GM18907 (cell line): ENCODE data around the gene DPYSL4.
A peak's percentile ranks its signal among the peaks of the same experiment; 100 is the strongest.
"Not testable (repeated sequence)": the region's sequence is repeated elsewhere in the genome, so short reads cannot be mapped to it uniquely, and the experiment has no call there.

Experiments
- ATAC-seq: cut with Tn5 transposase; IDR thresholded peaks from one replicate; pipeline ENCODE4 v1.9.1; 2021; ENCODE audit warnings: mild to moderate bottlenecking, moderate library complexity; ENCODE audit not compliant: unreplicated experiment

DPYSL4 gene

DNA sequence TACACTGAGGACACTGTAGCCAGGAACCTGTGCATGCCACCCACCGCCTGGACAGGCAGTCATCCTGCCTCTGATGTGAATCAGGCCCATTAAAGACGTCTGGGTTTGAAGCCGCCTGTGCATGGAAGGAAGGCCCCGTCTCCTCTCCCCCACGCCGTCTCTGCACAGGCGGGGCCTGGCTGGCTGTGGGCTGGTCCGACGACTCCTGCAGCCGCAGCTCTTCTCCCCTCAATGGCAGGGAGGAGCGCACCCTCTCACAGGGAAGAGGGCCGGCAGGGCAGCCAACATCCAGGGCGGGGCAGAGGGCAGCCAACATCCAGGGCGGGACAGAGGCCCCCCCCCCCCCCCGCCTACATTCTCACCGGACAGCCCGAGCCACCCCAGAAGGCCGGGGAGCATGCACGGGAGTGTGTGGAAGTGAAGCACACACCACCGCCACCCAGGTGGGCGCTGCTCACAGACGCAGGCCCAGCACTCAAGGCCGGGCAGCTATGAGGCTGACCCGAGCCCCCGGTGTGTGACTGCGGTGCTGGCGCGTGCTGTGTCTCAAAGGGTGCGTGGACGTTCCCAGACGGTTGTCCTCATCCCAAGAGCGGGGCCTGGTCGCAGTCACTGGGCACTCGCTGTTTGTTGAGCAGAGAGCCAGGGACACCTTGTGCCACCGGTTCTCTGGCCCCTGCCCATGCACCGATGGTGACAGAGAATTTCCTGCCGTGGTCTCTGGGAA lies 19.1 kb downstream of the DPYSL4 start:
- no peak for ATAC-seq

DNA sequence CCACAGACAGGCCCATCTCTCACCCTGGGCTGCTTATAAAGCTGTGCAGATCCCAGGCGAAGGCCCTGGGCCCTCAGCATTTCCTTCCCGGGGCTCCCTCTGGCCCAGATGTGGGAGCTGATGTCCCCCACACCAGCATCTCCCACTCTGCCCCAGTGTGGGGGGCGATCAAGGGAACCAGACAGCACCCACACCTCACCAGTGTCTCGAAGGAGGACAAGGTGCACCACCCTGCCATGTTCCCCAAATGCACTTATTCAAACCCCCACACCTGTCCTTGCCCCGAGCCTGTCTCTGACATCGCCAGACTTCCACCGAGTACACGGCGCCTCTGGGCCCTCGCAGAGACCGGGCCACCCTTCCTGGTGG lies 19.6 kb downstream of the DPYSL4 start:
- ATAC-seq = no peak

DNA sequence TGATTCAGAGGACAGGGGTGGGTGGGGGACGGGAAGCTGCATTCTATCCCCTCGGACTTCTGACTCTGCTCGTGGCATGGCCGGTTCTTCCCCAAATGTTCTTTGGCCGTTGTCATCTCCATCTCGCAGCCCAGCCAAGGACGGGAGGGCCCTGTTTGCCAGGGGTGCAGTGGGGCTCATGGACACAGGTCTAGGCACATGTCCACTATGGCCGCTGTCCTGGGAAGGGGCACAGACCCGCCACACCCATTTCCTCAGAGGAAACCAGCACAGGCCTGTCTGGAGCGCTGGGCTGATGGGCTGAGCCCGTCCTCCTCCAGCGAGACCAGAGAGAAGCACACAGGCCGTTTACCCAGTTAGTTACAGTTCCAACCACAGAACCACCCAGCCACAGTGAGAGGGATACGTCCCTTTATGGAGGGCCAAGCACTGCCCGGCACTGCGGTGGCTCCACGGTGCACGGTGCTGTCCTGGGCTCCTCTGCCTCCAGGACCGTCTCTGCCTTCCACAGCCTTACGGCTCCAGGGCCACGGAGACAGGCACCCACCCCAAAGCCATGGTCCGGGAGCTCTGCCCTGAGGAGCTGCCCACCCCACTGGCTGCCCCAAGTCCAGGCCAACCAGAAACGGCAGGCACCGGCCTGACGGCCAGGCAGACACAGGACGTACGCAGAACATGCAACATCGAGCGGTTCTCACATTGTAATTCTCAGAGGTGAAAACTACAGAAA lies 20.2 kb downstream of the DPYSL4 start:
- no peak for ATAC-seq

DNA sequence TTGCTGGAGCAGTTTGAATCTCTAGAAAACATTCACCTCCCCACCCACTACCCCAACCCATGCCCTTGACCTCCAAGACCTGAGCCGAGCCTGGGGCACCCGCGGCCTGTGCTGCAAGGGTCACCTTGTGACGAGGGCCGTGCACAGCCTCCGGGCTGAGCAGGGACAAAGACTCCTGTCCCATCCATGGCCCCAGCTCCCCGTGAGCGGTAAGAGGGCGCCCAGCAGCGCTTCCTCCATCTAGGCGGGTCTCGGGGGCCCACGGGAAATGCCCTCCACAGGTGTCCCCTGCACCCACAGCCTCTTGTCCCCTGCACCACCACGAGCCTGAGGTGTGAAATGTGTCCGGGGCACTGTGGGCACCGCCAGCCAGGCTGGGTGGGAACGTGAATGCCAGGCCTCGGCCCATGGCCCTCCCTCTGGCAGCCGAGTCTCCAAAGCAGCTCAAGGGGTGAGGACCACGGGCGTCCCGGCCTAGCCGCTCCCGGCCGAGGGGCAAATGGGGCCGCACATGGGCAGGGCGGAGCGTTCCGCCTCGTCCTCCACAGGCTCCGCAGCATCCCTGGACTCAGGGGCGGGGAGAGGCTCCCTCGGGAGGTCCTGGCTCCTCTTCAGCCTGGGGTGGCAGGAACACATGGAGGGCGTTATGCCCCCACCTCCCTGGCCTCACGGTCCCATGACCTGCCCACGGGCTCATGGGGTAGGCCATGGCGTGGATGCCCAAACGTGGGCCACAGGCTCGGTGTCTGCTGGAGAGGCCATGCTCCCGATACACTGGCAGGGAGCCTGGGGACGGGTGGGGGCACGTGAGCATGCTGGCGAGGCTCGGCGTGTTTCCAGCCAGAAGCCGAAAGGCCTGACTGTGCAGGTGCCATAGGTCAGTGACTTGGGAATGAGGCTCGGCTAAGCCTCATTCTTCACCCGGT lies 21.1 kb downstream of the DPYSL4 start:
- no peak for ATAC-seq

DNA sequence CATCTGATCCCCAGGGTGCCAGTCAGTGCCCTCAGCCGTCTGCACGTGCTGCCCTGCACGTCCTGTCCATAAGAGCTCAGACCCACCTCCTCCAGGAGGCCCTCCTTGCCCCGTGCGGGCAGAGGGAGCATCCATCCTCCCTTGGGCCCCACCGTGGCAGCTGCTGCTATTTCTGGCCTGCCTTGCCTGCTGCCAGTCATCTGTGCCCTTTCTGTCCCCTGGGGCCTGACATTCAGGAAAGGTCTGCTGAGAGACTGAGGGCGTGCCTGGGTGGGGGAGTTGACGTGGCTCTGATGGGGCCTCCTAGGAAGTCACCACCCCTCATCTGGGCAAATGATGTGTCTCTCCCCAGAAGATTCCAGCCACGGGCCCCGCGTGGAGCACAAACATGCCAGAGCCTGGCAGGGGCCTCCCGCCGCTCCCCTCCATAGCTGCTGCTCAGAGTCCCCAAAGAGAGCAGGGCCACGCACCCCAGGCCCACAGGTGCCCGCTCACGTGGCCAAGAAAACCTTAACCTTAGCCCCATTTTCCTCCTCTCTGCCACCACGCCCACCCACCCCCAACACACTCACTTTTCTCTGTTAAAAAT lies 21.8 kb downstream of the DPYSL4 start:
- ATAC-seq = no peak

DNA sequence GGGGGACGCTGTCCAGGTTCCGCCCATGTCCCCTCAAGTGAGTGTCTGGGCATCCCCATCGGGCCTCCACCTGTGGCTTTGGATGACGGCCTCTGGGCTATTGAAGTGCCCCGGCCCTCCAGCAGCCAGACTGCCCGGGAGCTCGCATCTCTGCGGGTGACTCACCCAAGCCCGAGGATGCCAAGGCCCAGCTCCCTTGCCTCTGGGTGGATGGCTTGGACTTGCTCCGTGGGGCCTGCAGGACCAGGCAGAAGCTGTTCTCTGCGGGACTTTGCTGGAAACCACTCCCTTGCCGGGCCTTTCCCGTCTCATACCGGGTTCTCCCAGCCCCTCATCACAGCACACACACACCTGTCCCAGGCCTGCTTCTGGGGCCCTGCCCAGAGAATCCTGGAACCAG lies 22.4 kb downstream of the DPYSL4 start:
- ATAC-seq = no peak

DNA sequence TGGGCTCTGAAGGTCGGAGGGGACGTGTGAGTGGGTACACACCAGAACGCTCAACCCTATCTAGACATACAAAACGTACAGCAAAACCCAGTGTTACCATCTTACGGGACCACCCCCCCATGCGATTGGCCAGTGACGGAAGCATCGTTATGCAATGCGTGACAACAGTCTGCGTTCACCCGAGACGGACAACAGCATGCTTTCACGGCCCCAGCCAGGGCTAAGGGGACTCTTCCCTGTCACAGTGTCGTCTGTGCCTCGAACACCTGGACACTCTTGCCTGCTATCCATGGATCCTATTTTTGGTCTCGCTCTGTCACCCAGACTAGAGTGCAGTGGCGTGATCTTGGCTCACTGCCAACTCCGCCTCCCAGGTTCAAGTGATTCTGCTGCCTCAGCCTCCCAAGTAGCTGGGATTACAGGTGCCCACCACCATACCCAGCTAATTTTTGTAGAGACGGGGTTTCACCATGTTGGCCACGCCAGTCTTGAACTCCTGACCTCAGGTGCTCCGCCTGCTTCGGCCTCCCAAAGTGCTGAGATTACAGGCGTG lies 23.3 kb downstream of the DPYSL4 start:
- ATAC-seq = no peak

DNA sequence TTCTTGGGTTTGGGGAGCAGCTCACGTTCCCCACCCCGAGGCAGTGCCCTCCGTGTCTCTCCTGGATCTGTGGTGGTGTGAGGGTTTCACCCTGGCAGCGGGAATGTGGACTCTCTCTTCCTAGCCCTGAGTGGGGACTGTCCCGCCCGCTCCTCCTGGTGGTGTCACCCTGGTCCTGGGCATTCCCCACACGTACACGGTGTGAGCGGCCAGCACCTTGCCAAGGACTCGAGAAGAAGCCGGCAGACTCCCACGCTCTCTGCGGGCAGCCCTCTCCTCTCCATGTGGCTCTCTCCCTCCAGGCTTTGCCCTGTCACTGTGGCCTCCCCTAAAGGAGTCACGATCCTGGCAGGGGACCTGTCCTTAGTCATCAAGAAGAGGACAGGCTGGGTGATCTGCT lies 24.0 kb downstream of the DPYSL4 start:
- ATAC-seq = no peak

DNA sequence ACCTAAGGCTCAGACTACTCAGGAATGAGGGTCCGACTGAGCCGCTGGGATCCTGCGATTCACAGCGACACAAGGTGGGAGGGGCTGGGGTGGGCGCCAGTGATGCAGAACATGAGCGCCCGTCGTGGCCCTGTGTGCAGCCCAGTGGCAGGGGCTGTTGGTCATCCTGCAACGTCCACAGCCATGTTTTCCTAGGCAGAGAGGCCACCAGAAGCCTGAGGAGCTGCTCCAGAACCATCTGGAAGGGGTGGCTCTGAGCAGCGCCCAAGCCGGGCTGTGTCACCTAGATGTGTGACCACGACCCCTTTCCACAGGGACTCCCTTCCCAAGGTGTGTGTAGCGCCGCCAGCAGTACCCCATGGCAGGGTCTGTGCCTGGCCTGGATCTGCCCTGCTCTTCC lies 24.5 kb downstream of the DPYSL4 start:
- ATAC-seq = no peak

DNA sequence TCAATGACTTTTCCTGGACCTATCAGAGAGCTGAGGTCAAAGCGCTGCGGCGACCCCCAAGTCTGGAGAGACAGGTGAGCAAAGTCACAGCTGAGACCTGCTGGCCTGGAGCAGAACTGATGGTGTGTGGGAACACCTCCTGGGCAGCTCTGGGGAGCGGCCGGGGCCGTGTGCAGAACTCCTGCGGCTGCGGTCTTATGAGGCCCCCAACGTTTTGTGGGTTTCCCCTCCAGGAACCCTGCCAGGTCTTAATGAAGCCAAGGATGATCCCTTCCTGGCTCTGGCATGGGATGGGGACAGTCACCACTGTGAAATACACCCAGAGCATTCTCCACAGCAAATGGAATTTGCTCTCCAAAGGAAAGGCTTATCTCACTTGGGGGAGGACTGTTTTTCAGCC lies 26.1 kb downstream of the DPYSL4 start:
- ATAC-seq = no peak

DNA sequence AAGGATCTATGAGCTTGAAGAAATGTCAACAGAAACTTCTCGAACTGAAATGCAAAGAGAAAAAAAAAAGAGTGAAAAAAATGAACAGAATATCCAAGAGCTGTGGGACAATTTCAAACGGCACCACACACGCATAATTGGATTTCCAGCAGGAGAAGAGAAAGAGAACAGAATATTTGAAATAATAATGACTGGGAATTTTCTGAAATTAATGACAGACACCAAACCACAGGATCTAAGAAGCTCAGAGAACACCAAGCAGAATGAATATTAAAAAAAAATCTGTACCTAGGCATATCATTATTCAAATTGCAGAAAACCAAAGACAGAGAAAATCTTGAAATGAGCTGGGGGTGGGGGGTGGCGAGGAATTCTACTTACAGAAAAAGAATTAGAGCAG lies 27.2 kb downstream of the DPYSL4 start:
- ATAC-seq = no peak

DNA sequence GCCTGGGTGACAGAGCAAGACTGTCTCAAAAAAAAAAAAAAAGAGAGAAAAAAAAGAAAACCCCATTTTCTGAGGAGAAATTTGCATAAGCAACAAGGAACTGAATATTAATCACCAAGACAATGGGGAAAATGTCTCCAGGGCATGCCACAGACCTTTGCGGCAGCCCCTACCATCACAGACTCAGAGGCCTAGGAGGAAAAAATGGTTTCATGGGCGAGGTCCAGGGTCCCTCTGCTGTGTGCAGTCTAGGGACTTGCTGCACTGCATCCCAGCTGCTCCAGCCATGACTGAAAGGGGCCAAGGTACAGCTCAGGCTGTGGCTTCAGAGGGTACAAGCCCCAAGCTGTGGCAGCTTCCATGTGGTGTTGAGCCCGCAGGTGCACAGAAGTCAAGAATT lies 29.7 kb downstream of the DPYSL4 start:
- not testable (repeated sequence) for ATAC-seq

DNA sequence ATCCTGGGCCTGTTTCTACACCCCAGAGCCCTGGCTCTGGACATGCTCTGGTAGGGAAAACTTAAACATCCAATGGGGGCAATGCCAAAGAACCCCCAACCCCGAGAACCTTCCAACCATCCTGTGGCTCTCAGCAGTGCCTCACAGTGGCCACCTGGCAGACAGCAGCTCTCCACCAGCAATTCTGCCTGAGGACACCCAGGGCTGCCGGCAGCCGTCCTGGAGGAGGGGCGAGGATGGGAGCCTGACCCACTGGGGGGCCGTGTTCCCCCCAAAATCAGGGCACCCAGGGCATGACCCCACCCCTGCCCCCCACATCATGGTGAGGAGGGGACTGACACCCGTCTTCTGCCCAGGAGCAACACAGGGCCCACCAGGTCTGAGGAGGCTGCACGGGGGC lies 32.7 kb downstream of the DPYSL4 start:
- no peak for ATAC-seq

DNA sequence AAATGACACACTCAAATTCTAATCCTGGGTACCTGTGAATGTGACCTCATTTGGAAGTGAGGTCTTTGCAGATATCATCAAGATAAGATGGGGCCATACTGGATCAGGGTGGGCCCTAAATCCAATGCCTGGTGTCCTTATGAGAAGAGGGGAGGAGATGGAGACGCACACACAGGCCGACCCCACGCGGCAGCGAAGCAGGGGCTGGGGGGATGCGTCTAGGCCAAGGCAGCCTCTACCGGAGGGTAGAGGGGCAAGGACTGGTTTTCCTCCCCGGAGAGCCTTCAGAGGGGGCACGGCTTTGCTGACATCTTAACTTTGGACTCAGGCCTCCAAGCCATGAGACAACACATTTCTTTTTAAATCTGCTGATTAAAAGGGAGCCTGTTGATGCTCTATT lies 33.3 kb downstream of the DPYSL4 start:
- ATAC-seq = no peak

DNA sequence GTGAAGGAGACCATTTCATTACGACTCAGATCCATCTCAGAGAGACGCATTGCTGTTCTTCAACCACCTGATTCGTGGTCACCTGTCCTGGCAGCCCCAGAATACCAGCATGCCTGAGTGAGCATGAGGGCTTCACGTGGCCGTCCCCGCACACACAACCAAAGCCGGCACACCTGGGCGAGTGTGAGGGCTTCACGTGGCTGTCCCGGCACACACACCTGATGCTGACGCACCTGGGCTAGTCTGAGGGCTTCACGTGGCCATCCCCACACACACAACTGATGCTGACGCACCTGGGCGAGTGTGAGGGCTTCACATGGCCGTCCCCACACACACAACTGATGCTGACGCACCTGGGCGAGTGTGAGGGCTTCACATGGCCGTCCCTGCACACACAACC lies 34.2 kb downstream of the DPYSL4 start:
- ATAC-seq = not testable (repeated sequence)

DNA sequence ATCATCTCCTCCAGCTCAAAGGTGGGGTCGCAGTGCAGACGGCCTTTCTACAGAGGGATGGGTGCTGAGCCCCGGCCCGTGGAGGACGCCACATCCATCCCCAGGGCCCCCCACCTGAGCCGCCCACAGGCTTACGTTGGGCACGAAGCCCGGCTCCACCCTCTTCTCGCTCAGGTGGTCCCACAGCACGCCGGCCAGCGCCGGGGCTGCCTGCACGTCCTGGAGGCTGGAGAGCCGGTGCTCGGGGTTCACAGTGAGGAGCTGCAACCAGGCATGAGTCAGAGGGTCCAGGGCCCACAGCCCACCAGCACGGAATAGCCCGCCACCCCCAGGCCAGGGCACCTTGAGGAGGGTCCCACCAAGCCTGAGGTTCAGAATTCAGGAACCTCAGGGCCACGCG lies 36.0 kb downstream of the DPYSL4 start:
- no peak for ATAC-seq

DNA sequence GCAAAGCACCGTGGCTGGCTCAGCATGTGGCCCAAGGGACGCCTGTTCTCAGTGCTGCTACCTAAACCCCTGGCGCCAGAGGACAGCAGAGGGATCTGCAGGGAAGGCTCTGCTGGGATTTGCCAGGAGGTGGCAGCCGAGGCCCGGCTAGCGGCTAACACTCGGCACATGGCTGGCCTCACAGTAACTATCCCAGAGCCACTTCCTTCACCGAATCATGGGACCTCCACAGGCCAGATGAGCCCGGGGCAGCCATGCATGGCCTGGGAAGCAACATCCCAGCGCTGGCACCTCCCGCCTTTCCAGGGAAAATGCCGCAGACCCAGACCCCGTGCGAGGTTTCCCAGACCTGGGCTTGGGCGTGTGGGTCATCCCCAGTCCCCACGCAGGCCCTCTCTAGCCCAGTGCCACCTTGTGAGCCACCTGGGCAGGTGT lies 36.4 kb downstream of the DPYSL4 start:
- ATAC-seq = peak; percentile 82

DNA sequence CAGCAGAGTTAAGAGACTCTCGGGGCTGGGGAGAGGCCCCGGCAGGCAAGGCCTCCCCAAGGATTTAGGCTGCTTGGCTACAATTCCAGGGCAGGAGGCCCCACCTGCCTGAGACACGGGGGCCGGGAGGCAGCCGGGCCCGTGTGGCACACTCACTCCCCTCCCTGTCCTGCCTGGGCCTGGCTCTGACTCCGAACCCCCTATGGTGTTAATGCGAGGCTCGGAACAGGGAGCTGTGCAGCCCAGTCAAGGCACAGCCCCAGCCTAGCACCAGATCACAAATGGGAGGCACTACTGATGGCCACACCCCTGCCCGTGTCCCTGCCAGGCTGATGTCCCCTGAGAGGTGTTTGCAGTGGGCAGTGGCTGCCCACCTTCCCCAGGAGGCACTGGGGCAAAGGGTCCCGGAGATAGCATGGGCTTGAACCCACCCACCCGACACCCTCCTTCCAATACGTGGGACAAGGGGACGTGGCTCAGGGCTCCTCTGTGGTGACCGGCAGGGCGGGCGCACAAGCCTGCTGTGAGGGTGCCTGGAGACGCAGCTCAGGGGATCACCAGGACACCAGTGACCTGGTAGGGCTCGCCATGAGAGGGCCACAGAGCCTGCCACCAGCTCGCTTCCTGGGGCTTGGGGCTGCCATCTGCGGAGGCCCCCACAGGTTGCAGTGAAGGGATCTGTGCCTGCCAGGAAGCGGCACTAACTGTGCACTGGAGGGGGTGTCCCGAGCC lies 37.0 kb downstream of the DPYSL4 start:
- ATAC-seq = no peak

DNA sequence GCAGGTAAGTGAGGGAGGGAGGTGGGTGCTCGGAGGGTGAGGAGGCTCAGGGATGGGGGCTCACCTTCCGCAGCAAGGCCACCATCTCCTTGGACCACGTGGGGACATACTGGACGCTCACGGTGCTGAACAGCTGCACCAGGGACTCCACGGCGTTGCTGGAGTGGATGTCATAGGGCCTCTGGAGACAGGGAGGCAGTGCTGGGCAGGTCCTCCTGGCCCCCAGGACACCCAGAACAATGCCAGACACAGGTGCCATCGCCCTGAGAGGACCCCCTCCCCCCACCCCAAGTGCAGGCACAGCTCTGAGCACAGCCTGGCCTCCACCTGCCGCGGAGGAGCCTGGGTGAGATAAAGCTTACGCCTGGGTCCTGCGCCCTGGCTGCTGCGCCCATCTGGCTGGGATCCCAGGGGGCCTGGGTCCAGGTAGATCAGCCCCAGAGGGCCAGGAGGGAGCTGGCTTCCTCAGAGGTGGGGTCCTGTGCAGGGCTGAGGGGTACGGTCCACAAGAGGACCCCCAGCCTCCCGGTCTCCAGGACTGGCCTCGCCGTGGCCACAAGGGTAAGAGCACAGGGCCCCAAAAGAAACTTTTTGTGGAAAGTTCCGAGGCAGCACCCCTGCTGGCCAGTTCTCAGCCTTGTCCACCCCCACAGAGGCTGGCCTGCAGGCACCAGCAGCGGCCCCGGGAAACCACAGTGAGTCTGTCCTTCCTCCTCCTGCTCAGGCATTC lies 37.8 kb downstream of the DPYSL4 start:
- no peak for ATAC-seq
